NCI-H345 treated with DMSO at 0.1 percent for 48 hours (cell line): ENCODE measurements around the gene ARTN.
A peak's percentile ranks its signal among the peaks of the same experiment; 100 is the strongest.

Experiments
- DNase-seq: peaks from one replicate; lab custom pipeline; 2025; ENCODE audit not compliant: unreplicated experiment; lab: John Stamatoyannopoulos, UW

The ARTN gene

DNA sequence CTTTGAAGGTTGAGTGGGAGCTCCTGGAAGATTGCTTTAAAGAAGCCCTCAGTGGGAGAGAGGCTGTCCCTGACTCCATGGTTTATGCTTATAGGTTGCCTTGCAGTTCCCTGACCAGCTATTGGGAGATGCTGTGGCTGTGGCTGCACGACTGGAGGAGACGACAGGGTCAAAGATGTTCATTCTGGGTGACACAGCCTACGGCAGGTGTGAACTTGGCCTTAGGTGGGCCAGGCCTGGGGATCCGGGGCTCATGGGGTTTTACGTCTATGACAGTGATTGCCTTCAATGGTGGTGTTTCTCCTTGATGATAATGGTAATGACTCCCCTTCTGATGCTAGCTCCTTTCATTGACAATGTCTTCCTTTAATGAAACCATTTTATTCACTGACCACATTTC, 36.9 kb downstream of the ARTN start:
- DNase-seq = no peak

DNA sequence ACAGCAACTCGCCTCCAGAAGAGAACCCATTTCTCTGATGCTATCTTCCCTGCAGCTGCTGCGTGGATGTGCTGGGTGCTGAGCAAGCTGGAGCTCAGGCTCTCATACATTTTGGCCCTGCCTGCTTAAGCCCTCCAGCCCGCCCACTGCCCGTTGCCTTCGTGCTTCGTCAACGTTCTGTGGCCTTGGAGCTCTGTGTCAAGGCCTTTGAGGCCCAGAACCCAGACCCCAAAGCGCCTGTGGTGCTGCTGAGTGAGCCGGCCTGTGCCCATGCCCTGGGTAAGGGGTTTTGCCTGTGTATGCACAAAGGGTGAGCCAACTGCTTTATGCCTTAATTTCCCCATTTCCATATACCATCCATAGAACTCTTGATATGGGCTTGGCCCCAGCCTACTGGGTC, 37.3 kb downstream of the ARTN start:
- DNase-seq = no peak

DNA sequence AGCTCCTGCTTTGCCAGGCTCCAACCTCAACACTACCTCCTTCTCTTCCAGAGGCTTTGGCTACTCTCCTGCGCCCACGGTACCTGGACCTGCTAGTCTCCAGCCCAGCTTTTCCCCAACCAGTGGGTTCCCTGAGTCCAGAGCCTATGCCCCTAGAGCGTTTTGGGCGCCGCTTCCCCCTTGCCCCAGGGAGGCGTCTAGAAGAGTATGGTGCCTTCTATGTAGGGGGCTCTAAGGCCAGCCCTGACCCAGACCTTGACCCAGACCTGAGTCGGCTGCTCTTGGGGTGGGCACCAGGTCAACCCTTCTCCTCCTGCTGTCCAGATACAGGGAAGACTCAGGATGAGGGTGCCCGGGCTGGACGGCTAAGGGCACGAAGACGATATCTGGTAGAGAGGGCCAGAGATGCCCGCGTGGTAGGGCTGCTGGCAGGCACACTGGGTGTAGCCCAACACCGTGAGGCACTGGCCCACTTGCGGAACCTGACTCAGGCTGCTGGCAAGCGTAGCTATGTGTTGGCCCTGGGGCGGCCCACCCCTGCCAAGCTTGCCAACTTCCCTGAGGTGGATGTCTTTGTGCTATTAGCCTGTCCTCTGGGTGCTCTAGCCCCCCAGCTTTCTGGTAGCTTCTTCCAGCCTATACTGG, 37.9 kb downstream of the ARTN start:
- no peak for DNase-seq

DNA sequence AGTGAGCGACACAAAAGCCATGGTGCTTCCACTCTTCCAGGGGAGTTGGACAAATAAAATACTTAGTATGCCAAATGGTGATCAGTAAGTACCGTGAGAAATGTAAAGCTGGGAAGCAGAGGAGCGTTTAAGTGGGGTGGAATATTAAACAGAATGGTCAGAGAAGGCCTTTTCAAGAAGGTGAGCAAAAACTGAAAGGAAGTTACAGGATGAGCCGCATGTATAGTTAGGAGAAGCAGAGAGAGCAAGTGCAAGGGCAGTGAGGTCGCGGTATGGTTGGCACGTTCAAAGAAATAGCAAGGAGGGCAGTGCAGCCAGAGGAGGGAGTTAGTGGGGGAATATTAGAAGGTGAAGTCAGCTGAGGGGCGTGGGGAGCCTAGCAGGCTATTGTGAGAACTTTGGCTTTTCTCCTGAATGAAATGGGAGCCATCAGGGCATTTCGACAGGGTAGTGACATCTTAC, 40.4 kb downstream of the ARTN start:
- no peak for DNase-seq

DNA sequence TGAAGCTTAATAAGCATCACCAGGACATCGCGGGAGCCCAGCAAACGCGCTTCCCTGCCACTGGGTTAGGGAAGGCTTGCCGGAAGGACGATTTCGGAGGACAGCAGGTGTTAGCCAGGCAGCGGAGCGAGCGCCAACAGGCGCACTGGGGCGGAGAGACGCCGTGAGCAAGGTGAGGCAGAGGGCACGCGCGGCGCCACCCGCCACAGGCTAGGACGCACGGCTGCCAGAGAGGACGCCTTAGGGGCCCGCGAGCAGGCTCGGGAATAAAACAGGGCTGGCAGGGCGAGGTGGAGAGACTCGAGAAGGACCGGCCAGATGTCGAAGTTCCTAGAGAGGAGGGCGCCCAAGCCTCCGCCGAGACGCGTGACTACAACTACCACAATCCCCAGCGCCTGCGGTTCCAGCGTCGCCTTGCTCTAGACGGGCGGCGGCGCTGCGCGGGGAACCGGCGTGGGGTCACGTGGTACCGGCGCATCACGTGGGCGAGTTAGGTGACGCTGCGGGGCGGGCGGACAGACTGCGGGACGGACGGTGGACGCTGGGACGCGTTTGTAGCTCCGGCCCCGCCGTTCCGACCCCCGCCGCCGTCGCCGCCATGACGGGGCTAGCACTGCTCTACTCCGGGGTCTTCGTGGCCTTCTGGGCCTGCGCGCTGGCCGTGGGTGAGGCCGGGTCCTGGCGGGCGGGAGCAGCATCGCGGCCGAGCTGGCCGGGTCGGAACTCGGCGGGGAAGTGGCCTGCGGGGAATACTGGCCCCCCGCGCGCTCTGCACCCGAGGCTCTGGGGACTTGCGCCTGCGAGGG, 41.0 kb downstream of the ARTN start, which contains the start of gene ATP6V0B:
Gene ATP6V0B, plus strand, starts transcription at position 518 of the 806 bp plus-strand sequence. Its CDS starts 81 bp downstream, at position 599.
- DNase-seq = peak; percentile 88

DNA sequence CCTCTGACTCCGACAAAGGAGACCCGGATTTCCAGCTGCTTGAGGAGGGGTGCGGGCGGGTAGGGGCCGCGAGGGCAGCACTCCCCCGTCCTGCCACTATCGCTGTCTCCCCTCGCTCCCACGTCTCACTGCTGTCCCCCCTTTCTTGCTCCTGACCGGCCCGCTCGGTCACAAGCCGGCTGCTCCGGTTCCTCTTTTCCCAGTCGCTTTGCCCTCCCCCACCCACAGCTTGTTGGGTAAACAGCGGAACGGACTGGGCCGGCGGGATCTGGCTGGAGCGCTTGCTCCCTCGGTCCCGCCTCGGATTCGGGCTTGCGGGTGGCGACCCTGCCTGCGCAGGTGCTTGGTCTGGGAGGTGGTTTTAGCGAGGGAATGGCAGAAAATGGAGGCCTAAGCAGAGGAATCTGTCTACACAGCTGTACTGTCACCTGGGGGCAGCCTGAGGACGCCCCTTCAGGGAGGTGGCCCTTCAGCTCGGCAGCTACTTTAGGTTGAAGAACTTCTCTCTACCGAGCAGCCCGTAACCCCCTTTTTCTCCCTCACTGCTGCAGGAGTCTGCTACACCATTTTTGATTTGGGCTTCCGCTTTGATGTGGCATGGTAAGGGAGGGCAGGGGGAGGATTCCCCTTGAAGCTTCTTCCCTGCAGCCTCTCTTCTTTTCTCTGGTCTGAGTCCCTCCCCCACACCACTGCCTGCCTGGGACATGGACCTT, 41.8 kb downstream of the ARTN start:
- DNase-seq = no peak

DNA sequence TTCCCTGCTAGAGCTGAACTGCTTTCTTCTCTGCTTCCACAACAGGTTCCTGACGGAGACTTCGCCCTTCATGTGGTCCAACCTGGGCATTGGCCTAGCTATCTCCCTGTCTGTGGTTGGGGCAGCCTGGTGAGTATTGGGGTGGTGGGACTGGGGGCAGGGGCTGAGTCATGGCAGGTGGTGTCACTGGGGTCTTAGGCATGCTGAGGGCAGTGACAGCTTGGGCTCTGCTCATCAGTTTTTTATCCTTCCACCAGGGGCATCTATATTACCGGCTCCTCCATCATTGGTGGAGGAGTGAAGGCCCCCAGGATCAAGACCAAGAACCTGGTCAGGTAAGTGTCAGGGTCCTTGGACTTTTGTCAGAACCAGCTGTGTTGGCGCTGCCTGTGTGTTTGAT, 42.4 kb downstream of the ARTN start:
- no peak for DNase-seq

DNA sequence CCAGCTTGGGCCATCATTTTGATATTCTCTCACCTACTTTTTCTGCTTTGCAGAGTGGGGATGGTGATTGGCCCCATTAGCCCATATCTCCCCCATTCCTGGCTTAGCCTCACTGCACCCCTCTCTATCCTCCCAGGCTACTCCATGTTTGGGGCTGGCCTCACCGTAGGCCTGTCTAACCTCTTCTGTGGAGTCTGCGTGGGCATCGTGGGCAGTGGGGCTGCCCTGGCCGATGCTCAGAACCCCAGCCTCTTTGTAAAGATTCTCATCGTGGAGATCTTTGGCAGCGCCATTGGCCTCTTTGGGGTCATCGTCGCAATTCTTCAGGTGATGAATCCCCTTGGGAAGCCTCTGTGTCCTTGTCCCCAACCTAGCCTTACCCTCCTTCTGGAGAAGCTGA, 43.3 kb downstream of the ARTN start:
- DNase-seq = no peak

DNA sequence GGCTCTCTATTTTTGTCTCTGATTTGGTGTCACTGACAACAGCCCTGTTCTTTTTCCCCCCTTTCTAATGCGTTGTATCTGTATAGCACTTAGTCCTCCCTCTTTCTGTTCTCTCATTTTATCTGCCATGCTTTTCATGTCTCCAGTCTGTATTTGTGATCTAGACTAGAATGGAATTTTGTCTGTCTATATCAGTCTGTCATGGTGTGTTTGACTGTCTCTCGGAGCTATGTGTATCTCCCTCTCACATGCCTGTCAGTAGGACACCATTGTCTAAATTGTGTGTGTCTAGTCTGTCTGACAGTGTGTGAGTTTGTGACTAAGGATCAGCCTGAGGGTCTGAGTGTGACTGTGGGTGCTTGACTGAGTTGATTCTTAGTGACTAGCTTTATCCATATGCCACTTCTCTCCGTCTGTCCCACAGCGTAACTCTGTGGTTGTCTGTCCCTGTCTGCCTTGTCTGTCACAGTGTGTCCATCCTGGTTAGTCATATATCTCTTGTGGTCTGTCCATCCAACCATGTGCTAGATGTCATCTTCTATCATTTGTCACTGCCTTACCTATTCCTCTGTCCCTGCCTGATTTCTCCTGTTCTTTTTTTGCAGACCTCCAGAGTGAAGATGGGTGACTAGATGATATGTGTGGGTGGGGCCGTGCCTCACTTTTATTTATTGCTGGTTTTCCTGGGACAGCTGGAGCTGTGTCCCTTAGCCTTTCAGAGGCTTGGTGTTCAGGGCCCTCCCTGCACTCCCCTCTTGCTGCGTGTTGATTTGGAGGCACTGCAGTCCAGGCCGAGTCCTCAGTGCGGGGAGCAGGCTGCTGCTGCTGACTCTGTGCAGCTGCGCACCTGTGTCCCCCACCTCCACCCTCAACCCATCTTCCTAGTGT, 44.0 kb downstream of the ARTN start:
- DNase-seq = no peak

DNA sequence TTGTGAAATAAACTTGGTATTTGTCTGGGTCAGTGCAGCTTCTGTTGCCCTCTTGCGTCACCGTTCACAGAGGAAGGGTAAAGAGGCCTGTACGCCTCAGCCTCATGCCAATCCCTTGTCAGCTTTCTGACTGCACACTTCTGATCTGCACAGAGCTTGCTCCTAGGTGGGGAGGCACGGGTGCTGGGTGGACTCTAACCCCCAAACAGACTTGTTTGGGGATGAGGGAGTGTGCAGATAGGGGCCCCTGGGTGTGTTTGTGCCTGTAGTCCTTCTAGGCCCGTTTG, 44.6 kb downstream of the ARTN start:
- DNase-seq = no peak

DNA sequence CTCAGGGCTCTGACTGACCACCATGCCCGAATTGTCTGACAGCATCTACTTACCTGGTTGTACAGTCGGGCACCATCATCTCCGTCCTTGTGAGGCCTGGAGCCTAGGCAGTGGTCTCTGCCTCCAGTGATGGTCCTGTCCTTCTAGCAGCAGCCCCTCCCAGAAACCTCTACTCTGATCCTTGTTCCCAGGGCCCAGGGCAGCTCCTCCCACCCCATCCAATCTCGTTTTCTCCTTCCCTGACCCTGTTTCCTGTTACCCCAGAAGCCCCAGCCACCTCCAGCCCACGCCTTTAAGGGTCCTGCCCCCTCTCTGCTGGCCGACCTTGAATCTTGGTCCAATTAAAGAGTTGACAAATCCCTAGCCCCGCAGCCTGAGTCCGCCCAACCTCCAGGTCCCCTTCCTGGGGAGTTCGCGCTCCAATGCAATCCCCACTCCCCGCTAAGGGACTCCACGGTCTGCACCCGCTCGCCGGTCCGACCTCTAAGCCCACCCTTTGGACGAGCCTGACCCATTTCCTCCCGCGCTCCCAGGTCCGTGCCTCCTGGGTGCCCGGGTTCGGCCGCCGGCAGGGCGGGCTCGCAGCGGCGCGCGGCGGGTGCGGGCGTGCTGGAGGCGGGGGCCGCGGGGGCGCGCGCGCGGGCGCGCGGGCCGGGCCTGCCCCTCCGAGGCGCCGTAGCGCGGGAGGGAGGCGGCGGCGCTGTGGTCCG, 45.1 kb downstream of the ARTN start, which contains the start of gene B4GALT2:
Gene B4GALT2, plus strand, starts transcription at position 660 of the 710 bp plus-strand sequence. CDS start 1,951 bp downstream, outside the sequence.
- DNase-seq = no peak

DNA sequence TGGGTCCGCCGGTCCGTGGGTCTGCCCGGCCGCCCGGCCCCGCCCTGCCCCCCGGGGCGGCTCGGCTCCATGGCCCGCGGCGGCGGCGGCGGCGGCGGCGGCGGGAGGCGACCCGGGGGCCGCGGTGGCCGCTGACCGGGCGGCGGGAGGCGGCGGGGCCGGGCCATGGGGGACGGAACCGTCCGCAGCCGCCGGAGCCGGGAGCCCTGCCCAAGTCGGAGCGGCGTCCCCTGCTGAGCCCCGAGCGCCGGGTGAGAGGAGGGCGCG, 45.6 kb downstream of the ARTN start:
- no peak for DNase-seq

DNA sequence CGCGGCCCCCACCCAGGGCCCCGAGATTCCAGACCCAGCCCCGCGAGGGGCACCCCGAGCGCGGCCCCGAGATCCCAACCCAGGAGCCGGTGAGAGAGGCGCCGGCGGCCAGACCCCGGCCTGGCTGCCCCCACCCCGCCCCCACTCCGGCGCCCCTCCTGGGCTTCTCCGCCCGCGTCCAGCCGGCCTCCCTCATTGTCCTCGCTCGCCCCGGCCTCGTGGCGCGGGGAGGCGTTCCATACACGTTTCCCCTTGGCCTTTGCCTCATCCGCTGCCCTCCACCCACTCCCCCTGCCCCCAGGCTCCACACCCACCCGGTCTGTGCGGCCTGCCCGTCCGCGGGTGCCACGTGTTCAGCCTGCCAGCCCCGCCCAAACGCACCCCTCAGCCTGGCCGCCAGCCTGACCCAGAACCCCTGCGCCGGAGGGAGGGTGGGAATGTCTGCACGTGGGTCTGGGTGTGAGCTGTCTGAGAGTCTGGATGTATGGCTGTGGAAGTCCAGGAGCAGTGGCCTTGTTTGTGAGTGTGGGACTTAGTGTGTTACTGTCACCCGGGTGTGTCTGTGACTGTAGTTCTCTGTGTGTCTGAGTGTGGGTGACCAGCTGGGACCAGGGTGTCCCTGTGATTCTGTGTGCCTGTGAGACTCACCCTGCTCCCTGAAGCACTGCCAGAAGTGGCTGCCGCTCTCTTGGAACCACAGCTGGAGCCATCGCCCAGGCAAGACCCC, 46.1 kb downstream of the ARTN start:
- no peak for DNase-seq

DNA sequence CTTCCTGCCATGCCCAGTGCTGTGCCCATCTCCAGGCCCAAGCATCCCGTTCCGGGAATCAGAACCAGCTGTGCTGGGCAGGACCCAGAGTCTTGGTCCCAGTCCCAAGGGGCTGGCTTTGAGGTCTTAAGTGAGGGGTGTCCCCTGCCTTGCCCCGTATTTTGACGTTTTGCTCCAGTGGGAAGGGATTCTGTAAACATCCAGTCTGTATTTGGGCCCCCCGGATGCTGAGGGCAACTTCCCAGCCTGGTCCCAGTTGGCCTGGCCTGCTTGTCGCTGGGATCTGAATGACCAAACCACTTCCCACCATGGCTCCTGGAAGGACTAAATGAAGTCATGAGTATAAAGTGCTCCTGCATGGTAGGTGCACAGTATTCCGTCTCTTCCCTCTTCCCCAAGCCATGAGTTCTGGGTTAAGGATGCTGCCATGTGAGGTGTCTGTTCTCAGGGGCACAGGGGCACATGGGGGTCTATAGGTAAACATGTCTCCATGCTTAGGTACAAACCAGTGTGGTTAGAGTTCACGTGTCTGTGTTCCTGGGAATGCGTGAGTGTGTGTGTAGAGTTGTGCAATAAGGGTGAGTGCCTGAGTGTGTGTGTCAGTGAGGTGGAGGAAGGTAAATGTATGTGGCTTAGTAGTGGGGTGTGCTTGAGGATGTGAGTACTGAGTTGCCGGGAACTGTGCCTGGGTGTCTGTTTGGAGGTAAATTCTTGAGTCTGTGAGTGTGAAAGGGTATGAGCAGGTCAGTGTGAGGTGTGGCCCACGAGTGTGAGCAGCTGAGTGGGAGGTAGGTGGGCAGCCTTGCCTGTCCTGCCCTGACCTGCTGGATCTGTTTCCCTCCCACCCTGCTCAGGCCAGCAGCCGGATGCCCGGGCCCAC, 46.9 kb downstream of the ARTN start:
- no peak for DNase-seq

DNA sequence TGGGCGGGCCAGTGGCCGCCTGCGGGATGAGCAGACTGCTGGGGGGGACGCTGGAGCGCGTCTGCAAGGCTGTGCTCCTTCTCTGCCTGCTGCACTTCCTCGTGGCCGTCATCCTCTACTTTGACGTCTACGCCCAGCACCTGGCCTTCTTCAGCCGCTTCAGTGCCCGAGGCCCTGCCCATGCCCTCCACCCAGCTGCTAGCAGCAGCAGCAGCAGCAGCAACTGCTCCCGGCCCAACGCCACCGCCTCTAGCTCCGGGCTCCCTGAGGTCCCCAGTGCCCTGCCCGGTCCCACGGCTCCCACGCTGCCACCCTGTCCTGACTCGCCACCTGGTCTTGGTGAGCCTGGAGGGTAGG, 47.5 kb downstream of the ARTN start:
- DNase-seq = no peak

DNA sequence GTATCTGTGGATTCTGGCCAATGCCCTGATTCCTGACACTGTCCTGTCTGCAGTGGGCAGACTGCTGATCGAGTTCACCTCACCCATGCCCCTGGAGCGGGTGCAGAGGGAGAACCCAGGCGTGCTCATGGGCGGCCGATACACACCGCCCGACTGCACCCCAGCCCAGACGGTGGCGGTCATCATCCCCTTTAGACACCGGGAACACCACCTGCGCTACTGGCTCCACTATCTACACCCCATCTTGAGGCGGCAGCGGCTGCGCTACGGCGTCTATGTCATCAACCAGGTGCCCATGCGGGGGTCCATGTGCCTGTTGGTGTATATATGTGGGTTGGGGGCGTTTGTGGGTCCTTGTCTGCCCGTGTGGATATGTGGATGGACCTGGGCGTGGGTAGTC, 48.0 kb downstream of the ARTN start:
- no peak for DNase-seq

DNA sequence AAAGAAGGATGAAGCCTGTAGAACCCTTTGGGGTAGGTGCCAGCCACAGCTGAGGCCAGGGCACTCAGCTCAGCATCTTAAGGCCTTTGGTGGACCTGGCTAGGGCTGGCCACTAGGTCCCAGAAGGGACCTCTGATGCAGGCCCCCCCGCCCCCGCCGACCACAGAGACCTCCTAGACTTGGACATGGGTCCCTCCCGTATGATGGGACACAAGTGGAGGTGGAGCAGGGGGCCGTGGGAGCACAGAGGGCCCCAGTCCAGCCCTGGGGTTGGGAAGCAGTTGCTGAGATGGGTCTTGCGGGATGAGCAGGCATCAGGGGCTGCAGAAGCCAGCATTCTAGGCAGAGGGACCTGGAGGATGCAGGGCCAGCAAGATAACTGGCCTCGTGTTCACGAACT, 48.6 kb downstream of the ARTN start:
- no peak for DNase-seq

DNA sequence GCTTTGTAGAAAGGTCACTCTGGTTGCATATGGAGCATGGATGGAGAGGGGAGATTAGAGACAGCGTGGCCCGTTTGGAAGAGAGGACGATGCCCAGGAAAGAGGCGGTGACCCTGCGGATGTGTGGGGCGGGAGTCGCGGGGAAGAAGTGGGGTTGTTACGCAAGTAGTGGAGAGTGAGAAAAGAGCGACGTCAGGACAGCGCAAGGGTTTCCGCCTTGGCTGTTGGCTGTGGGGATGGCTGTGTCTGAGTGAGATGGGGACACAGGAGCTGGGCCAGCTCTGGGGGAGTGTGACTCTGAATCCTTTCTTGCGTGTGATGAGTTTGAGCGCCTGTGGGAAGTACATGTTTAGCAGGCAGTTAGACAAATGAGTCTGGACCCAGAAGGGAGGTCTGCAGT, 49.2 kb downstream of the ARTN start:
- no peak for DNase-seq

DNA sequence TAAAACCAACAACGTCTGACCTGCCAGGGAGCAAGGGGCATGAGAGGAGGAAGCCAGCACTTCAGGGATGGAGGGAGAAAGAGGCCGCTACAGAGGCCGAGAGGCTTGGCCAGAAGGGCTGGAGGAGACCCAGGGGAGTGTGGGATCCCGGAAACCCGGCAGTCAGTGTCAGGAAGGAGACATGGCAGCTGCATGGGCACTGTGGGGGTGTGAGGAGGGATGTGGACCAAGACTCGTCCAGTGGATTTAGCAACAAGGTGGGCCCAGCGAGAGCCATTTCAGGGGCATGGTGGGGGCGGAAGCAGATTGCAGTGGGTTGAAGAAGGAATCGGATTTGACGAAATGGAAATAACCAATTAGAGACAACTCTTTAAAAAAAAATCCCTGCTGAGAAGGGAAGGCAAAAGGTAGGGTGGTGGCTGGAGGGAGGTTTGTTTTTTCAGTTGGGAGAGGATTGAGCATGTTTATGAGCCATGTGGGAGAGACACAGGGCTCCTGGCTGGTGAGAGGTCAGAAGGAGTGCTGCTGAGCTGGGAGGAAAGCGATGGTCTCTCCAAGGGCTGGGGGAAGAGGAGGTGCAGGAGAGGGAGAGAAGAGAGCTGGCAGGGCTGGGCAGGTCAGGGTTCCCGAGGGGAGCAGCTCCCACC, 49.8 kb downstream of the ARTN start:
- no peak for DNase-seq
